Activated T-cell treated with anti-CD3 and anti-CD28 coated beads, Interleukin-2, amount 50 U/mL, for 48 hours (primary cell): Measurements from ENCODE around the gene NEK11.

Experiments
- DNase-seq, 2 experiments: peaks; one replicate each; pipeline ENCODE4 v3.0.0-alpha.2; 2020

The NEK11 gene

DNA sequence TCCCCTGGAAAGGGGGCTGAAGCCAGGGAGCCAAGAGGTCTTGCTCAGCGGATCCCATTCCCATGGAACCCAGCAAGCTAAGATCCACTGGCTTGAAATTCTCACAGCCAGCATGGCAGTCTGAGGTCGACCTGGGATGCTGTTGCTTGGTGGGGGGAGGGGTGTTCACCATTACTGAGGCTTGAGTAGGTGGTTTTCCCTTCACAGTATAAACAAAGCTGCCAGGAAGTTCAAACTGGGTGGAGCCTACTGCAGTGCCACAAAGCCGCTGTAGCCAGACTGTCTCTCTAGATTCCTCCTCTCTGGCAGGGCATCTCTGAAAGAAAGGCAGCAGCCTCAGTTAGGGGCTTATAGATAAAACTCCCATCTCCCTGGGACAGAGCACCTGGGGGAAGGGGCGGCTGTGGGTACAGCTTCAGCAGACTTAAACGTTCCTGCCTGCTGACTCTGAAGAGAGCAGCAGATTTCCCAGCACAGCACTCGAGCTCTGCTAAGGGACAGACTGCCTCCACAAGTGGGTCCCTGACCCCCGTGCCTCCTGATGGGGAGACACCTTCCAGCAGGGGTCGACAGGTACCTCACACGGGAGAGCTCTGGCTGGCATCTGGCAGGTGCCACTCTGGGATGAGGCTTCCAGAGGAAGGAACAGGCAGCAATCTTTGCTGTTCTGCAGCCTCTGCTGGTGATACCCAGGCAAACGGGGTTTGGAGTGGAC, 15.8 kb downstream of the NEK11 start:
- DNase-seq: peak in 1 of 2 experiments; percentile 27

DNA sequence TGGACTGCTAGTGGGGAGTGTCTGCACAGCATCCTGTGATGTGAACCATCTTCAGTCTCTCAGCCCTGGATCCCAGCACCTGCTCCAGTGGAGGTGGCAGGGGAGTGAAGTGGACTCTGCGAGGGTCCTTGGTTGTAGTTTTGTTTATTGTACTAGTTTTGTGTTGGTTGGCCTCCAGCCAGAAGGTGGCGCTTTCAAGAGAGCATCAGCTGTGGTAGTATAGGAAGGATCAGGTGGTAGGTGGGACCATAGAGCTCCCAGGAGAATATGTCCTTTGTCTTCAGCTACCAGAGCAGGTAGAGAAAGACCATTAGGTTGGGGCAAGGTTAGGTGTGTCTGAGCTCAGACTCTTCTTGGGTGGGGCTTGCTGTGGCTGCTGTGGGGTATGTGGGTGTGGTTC, 20.9 kb downstream of the NEK11 start:
- peak in 1 of 2 experiments; percentile 24 for DNase-seq

DNA sequence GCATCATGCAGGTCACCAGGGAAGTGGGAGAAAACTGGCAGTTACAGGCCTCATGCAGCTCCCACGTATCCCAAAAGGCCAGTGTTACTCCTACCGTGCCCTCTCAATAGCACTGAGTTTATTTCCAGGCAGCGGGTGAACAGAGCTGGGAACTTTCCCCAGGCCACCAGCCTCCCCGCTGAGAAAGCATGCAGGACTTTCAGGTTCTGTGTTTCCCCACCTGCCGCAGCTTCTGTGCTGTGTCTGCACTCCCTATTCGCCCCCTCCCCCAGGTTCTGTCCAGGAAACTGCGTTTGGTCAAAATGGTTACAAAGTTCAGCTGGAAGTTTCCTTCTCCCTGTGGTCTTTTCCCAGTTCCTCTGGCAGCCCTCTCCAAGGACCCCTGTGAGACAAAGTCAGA, 21.4 kb downstream of the NEK11 start:
- no peak for DNase-seq

DNA sequence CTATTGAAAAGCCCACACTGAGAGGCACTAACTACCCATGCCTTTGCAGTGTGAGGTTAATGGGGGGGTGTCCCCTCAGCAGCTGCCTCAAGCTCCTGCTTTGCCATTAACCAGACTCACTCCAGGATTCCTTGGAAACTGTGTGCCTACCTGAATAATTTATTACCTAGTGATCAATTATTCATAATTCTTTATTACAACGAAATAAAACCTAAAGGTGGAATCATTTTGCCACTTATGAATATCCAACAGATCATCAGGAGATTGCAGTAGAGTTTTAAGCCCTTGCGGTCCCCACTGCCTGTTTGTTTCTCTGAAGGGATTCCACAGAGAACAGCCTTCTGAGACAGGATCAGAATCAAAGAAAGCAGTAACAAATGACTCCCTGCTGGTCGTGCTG, 23.3 kb downstream of the NEK11 start:
- no peak for DNase-seq

DNA sequence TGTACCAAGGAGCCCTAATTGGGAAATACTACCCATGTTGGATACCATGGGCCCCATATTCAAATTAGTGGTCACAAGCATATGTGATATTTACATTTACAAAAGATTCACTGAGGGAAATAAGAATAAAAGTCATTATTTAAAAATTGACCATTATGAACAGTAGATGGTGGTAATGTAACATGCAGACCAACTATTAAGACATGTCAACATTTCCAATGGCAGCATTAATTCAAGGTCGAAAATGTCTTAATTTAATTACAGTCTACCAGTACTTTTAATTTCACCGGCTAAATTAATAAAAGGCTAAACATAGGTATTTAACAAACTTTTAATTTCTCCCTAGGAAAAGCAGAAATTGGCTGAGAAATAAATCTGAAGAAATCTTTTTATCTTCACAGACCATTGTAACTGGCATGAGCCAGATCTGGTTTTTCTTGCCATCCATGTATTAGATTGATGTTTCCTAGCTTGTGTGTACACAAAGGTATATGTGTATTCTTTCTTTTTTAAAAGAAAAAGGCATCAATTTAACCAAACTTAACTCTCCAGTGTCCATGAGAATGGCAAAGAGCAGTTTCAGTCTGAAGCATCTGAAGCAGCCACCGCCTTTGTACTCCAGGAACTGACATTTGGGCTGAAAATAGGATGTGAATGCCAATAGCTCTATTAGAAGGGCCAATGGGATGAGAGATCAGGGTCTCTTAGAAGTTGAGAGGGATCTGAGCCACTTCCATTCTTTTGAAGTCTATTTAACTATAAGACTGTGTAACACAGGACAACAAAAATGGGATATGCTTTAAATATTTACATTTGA, 26.6 kb downstream of the NEK11 start:
- DNase-seq: no peak

DNA sequence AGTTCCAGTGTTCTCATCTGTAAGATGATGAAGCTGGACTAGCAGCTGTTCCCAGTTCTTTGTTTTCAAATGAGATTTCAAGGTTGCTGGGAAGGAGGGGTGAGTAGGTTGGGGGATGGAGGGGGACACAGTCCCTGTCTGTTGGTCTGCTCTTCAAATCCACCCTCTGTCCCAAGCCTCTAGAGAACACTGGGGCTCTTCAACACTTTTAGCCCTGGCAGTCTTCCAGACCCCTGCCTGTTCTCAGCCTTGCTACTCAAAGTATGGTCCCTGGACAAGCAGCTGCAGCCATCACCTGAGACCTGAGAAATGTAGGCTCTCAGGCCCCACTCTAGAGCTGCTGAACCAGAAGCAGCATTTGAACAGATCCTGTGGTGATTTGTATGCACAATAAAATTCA, 41.3 kb downstream of the NEK11 start:
- no peak for DNase-seq

DNA sequence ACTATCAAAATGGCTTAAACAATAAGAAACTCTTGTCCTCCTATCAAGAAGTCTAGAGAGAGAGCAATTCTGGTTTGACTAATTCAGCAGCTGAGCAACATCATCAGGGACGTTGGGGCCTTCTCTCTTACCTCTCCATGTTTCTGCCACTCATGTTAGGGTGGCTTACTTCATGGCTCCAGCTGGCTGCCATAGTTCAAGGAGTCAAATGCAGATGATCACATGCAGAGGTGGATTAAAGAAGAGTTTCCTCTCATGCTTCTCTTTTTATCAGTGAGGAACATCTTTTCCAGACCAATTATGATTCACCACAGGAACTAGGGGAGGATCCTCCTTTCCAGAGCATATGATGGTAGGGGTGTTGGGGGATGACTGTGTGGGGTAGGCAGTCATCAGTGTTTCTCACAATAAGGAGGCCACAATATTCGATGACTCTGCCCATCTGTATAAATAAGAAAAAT, 45.5 kb downstream of the NEK11 start:
- DNase-seq: no peak

DNA sequence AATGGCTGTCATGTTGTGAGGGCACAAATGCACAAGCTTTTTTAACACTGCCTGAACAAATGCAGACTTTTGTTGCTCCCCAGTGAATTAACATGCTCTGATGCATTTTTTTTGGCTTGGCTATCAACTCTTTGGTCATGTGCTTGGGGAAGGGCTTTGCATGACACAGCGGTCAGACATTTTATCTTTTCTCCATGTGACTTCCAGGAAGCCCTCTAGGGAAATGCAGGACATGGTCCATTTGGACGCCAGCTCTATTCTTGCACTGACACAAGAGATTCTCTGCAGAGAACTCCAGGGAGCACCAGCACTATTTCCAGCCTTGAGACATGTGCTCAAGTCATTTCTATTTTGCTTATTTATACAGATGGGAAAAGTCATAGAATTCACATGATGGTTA, 46.2 kb downstream of the NEK11 start:
- no peak for DNase-seq

DNA sequence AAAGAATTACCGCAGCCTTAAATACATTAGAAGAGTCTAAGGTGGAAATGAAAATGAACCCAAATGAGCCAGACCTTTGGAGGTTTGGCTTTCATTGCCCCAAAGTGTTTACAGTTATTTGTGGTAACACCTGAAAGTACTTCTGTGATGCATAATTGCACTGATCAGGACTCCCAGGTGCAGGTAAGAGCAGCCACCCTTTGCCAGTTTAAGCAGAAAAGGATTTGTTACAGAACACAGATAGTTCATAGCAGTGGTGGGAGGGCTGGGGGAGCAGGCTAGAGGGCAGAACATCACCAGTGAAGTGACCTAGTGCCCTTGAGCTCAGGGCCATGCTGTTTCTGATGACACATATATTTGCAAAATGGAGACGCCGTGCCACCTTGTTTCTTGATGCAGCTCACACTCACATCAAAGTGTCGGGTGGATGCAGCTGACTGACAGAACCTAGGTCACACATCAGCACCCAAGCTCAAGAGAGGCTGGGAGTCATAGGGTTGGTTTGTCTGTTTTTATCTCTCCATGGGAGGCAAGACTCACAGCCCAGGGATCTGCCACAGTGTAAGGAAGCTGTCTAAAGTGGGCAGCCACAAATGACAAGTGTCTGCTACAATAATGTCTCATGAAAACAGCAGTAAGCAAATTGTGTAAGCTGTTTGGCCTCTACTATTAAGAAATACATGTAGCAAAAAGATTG, 49.1 kb downstream of the NEK11 start:
- DNase-seq: no peak

DNA sequence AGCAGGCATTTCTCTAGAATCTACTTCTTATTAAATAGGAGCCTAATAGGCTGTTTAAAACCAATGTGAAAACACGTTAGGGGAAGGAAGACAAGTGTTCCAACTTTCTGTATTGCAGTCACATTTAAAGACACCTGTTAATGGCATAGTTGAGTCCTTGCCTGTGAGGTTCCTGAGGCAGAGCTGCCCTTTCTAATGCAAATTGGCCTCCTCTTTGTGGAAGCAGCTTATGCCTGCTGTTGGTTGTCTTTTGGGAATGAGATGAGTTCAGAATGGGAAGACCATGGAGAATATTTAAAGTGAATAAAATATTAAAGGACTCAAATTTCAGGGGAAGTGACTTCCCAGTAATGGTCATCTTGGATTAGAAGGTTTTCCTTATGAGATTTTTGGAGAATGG, 51.2 kb downstream of the NEK11 start:
- DNase-seq: no peak

DNA sequence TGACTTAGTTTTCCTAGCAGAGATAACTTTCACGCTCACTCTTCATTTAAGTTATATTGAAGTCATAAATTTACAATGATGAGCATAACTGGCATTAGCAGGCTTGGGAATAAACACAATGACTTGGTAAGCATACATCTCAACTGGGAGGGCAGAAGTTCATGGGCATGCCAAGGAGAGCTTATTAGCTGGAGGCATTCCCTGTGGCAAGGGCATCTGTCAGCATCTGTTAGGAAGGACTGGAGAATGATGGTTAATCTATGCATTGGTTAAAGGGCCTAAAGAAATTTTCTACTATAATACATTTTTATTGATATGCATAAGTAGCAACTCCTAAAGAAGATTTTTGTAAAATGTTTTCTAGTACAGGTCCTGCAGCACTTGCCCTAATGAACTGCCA, 52.4 kb downstream of the NEK11 start:
- no peak for DNase-seq

DNA sequence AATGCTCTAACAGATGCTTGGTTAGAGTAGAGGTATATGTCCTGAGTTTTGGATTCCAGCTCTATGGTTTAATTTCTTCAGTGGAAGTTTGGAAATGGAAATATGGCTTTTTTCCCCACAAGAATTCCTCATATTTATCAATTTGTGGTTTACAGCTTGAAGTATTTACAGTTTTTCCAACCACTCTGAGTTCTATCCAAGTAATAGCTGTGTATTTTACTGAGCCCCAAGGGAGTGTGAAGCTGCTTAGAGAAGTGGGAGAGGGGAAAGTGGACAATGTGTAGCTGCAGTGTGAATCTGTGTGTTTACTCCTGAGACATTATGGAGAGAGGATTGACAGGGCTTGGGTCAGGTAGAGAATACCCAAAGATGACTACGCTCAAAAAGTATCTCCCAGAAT, 54.5 kb downstream of the NEK11 start:
- DNase-seq: no peak

DNA sequence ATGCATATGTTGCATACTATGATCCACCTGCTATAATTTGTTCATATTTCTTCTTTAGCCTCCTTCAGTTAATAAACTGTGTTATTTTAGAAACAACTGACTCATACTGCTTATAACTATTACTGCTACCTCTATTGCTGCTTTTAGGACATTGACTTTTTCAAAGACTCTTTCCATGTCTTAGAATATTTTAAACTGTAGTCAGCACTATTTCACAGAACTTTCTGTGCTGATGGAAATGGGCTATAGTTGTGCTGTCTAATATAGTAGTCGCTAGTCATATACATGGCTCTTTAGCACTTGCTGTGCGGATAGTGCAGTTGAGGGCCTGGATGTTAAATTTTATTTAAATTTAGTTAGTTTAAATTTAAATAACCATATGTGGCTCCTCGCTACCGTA, 55.6 kb downstream of the NEK11 start:
- no peak for DNase-seq

DNA sequence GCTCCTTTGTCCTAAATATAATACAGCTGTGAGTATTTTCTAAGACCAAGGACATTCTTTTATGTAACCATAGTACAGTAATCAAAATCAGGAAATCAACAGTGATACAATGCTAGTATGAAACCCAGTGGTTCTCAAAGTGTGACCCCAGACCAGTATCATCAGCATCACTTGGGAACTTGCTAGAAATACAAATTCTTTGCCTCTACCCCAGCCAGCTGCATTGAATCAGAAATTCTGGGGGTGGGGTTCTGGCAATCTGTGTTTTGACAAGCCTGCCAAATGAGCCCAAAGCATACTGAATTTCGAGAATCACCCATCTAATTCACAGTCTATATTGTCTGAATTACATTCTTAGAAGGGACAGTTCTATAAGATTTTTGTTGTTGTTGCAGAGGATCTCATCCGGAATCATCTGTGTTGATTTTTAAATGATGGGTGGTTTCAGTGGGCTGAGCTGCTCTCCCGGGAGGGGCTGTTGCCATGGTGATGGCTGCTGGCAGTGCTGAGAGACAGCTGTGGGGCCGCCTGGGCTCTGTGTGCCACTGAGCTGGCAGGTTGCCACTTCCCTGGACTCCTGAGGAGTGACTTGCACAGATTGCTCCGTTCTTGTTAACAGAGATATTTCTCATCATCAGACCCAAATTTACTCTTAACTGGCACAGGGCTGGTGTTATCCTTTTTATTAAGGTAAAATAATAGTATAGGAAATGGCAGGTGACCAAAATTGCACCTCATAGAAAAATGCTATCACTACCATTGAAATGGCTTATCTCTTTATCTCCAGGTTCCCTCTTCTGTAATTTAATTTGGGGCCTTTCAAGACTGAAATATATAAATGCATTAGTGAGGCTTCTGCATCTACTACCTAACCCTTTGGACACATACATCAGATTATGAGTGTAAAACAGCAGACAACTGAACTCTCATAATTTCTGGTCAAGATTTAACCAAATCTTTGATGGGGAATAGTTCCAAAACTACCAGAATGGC, 56.5 kb downstream of the NEK11 start:
- no peak for DNase-seq

DNA sequence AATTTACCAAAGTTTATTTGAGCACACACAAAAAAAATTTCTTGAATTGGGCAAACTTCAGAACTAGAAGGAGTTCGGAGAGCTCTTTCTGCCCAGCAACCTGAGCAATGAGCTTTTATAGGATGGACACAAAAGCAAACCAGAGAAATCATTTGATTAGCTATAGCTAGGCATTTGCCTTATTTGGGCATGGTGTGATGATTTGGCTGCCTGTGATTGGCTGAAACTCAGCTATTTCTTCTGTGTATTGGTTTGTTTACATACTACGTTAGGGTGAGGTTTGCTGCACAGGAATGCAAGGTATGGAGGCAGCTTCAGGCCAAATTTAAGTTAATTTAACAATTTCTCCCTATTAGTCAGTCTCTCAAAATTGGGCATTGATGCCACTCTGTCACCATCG, 65.1 kb downstream of the NEK11 start:
- DNase-seq: no peak

DNA sequence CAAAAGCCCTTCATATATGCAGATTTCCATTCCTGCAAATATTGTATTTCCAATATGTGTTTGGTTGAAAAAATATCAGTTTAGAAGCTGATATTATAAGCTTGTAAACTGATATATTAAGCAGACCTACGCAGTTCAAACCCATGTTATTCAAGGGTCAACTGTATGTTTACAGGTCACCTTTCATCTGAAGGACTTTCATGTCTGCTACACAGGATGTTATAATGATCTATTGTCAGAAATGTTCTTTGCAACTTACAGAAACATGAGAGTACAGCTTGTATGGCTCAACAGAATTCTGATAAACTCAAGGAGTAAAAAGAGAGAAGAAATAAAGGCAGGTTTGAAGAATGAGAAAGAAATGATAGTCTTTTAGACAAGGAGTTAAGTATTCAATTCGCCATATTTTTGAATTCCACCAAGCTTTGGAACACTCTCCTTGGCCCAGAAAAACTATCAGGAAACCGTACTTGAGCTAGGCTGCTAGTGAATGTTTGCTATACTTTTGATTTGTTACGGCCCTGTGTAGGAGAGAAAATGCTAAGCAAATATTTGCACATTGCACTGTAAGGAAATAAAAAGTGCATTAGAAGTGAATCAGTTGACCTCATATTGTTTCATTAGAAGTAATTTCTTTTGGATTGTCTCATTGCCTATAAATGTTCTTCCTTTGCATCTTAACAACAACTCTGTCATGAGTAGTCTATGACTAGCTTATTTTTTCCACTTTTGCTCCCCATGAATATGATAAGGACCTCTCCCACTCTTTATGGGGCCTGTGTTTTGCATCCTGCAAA, 81.2 kb downstream of the NEK11 start:
- DNase-seq: no peak

DNA sequence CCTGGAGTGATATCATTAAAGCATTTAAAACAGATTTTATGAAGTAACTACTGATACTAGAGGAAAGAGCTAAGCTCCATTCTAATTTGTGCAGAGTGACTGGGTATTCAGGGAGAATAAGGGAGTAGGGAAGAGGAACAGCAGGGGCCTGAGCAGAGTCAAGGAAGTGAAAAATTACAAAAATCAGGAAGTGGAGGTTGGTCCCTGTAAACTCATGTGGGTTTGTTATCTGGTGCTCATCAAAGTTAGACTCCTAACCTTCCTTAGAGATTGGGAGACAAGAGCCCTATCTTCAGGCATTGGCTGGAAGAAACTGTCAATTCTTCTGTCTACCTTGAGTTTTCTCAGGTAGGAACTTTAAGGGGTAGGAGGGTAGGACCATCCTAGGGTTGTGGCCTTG, 82.5 kb downstream of the NEK11 start:
- DNase-seq: no peak

DNA sequence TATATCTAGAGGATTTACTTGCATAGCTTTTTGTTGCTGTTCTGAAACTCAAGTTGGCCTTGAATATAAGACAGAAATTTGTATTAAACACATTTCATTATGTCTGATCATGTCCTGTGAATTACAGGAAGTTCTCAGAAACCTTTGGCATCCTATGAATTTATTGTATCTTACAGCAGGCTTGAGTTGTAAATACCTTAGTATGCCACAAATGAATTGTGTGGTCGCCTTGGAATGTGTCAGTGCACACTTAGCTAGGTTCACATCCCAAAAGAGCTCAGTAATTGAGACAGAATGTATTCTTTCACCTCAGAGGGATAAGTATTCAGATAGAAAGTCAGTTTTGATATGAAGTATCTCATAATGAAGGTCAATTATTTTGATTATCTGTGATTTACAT, 83.4 kb downstream of the NEK11 start:
- no peak for DNase-seq

DNA sequence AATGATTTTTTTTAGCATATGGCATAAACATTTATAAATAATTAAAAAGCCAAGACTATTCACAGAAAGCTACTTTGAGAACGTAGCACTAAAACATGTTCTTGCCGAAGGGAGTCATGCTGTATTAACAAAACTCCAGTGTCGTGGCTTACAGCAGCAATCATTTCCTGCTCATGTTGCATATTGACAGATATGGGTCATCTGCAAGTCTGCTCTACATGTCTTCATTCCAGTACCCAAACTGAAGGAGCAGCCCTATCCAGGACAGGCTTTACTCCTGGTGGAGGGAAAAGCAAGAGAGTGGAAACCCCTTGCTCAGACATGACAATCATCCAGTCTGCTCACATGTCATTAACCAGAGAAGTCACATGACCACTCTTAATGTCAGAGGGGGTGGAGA, 87.6 kb downstream of the NEK11 start:
- no peak for DNase-seq

DNA sequence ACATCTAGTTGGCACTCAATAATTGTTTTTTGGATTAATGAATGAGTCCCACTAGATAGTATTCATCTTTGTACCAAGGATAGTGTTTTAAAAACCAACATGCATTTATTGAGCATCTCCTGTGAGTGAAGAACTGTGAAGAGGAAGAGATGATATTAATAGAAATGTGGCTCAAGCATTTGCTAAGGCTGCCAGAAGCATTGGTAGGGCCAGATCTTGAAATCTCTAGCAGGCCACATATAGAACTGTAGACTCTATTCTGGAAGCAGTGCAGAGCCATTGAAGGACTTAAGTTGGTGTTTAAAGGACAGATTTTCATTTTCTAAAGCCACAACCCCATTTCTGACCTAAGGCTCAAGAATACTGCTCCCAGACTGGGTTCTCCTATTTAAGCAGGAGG, 99.0 kb downstream of the NEK11 start:
- DNase-seq: no peak

DNA sequence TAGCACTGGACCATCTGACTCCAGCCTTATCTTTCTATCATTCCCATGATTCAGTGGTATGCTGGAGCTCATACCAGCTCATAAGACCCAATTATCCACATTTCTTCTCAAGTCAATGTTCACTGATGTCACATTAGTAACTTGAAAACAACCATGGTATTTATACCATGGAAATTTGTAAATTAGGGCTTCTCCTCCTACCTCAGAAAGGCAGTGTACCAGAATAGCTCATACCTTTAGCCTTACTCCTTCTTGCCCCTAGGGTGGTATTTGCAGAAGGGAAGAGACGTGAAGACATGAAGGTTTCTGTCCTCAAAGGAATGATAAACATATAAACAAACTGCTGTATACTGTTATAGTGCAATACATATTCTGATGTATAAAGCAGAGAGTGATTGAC, 114.2 kb downstream of the NEK11 start:
- no peak for DNase-seq

DNA sequence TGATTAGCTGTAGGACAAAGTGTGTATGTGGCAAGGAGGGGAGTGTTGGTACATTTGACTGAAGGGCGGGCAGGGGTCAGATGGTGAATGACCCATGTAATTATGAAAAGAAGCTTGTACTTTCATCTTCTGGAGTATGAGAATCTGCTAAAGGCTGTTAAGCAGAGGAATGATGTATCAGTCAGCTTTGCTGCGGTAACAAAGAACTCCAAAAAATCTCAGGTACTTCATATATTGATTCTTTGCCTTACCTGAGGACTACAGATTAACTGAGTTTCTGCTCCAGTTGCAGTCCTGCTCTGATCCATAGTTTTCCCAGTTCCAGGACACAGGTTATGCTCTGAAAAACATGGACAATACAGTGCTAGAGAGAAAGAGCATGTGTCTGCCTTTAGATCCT, 115.1 kb downstream of the NEK11 start:
- DNase-seq: no peak
